HUDEP-2 (cell line): ENCODE results near the gene IL17D.

Source experiments
- DNase-seq, 76 experiments: peaks; one replicate each; lab custom pipeline; 2025; ENCODE audit not compliant: unreplicated experiment in 76 of 76; lab: John Stamatoyannopoulos, UW

The IL17D gene

GRCh38 chr13:20689291-20689690, 14.2 kb upstream of the IL17D start:
- DNase-seq: no peak

GRCh38 chr13:20691616-20692015, 11.9 kb upstream of the IL17D start:
- no peak for DNase-seq

- DNase-seq: no peak
Observed at GRCh38 chr13:20696073-20696472, 7.4 kb upstream of the IL17D start.

GRCh38 chr13:20699715-20700114, 3.8 kb upstream of the IL17D start:
- DNase-seq: no peak

GRCh38 chr13:20700288-20700687, 3.2 kb upstream of the IL17D start:
- no peak for DNase-seq

DNA sequence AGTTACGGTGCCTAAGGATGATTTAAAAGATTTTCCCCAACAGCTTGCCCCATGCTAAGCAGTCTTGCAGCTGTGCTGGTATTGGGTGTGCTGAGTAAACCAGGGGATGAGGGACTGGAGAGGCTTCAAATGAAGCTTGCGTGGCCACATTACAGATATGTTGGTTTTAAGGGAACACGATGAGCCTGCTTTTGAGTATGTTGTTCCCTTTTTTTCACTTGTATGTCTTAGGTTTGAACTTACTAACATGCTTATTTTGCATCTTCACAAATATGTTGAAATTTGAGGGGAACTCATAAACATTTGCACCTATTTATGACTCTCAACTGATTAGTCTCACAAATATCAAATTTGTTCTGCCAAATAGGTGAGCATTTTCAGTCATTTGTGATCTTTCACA, 2.0 kb upstream of the IL17D start:
- DNase-seq: no peak

DNA sequence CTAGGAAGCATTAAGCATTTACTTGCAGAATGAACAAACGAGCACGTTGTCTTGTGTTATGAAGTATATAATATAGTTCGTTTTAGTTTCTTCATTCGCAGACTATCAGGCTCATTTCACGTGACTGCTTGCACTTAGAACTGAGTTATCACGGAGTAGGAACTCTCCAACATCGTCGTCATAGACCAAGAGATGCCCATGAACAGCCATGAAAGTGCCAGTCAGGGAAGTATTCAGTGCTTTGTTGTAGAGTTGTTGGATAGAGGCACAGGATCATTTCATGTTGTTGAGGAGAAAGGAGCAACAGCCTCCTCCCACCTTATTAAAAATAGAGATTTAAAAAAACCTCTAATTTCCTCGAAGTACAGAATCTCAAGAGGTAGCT, 977 bp upstream of the IL17D start:
- peak in 1 of 76 experiments; percentile 3 for DNase-seq

DNA sequence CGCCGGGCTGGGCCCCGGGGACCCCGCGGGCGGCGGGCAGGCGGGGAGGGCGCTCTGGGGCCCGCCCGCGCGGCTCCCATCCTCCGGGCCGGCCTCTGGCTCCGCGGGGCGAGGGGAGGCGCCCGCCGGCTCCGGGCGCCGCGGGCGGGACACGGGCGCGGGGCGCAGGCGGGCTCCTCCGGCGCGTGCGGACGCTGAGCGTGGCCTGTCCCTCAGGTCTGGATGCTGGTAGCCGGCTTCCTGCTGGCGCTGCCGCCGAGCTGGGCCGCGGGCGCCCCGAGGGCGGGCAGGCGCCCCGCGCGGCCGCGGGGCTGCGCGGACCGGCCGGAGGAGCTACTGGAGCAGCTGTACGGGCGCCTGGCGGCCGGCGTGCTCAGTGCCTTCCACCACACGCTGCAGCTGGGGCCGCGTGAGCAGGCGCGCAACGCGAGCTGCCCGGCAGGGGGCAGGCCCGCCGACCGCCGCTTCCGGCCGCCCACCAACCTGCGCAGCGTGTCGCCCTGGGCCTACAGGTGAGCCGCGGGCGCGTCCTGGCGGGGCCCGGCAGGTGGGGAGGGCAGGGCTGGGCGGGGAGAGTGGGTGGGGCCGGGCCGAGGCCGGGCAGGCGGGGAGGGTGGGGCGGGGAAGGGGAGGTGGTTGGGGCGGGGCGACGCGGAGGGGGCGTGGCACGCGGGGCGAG, 420 bp downstream of the IL17D start:
- peak in 62 of 76 experiments; percentile 5 to 72 (median 45) for DNase-seq

GRCh38 chr13:20704459-20705069, 1.1 kb downstream of the IL17D start:
- no peak for DNase-seq

- no peak for DNase-seq
Observed at GRCh38 chr13:20706661-20707060, 3.2 kb downstream of the IL17D start.

GRCh38 chr13:20708216-20708615, 4.7 kb downstream of the IL17D start:
- DNase-seq: no peak

GRCh38 chr13:20709369-20709768, 5.9 kb downstream of the IL17D start:
- DNase-seq: no peak

DNA sequence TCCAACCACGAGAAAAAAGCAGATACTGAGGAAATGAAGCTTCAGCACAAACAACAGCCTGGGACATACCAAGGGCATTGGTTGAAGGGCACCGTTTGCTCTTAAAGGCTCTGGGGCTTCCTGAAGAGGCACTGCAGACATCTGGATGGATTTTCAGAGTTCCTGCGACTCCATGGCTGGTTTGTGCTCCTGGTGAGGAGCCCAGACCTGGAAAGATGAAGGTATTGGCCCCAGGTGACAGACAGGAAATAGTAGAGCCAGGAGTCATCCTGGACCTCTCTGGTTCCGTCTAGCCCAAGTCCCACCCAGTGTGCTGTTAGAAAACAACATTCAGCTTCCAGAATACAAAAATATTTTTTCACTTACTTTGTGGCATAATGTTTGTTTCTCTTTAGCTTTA, 6.3 kb downstream of the IL17D start:
- no peak for DNase-seq

GRCh38 chr13:20711301-20712044, 8.0 kb downstream of the IL17D start:
- peak in 3 of 76 experiments; percentile 3 to 26 (median 10) for DNase-seq

DNA sequence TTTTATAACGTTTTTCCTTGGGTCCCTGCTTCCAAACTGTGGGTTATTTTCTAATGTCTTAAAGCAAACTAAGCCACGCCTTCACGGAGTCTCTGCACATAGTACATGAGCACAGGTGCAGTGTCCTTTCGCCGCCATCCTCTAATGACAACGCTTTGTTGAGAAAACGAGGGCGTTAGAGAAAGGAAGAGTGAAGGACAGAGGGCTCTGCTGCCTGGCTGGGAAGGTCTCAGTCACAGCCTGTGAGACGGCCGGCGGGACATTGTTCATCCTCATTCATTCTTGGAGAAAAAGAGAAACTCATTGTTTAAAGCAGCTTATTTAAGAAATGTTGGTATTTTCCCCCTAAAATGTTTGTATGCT, 9.5 kb downstream of the IL17D start:
- no peak for DNase-seq

DNA sequence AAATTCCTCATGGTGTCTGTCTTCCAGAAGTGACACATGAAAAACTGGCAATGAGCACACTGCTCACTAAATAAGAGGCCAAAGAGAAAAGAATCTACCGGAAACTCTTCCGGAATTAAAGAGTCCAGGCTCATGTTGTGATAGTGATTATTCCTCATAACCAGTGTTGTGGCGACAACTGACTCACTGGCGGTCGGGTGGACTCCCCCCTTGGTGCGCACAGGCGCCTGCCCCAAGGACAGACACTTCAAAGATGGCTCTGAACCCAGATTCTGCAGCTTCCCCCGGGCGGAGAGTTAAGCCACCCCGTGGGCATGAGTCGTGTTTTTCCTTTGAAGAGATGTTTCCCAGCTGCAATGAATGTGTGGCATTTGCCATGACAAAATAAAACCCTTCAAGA, 10.3 kb downstream of the IL17D start:
- DNase-seq: no peak

DNA sequence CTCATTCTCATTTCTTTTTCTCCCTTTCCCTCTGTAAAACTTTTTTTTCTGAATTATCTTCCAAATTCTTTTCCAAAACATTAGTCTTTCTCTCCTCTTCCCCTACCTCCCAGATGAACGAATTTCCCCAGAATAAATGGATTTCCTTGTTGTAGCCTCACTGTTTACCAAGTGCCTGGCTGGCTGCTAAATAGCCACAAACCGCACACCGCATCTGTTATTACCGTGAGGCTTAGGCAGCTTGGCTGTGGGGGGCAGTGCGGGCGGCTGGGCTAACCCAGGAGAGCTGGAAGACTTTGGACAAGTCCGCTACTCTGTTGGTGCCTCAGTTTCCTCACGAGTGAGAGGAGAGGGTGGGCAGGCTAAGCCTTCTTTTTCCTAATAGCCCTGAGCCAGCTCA, 10.7 kb downstream of the IL17D start:
- DNase-seq: no peak

DNA sequence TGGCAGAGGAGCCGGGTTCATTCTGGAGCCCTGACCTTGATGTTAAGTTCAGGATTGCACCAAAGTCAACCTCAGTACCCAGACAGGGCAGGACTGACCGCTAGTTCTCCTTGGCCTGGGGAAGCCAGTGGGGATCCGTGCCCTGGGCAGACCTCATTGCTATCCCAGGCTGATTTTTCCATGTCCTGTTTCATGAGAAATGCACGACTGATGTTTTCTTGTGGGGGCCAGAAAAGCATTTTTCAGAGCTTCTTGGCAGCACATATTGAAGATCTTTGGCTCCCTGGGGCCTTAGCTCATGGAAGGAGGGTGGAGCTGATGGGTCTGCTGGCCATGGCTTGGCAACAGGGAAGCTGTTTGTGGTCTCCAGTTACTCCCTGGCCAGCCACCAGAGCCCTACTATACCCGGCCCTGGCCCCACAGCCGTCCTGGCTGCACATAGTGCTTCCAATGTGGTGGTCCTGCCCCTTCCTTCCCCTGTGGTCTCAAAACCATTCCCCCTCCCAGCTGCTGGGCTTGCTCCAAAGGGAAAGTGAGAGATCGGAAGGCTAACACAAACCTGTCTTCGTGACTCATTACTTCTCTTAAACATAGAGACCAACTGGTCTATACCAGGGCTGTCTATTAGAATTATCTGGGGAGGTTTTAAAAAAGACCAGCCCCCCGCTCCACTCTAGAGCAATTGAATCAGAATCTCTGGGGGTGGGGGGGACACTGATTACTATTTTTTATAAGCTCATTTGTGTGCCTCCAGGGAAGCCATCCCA, 11.2 kb downstream of the IL17D start:
- no peak for DNase-seq

DNA sequence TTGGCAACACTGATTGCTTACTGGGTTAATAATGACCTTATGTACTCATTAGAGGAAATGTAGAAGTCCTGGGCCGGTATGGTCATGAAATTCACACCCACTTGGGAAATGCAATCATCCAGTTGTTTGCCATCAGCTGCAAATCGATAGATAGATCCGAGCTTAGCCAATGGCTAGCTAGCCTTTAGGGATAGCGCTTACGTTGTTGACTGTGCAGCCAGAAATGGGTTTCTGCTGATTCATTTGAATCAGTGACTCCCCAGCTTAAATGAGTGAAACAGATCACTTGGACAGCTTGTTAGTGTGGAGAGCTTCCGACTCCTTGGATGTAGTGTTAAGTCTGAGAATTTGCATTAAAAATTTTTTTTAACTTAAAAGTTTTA, 11.8 kb downstream of the IL17D start:
- no peak for DNase-seq

- DNase-seq: no peak
Observed at GRCh38 chr13:20716951-20717350, 13.5 kb downstream of the IL17D start.
